Mucosa of stomach (tissue), 1 donor: Measurements from ENCODE around the gene MRPL42.

ENCODE experiments used
- H3K27me3 ChIP-seq: one replicate; pipeline ENCODE4 v1.7.0; 2013; ENCODE audit warnings: mild to moderate bottlenecking, low read length; ENCODE audit not compliant: control insufficient read depth, insufficient read depth
- H3K36me3 ChIP-seq: one replicate; pipeline ENCODE4 v1.7.0; 2013; ENCODE audit warnings: low read length; ENCODE audit not compliant: control insufficient read depth, insufficient read depth
- H3K4me1 ChIP-seq: one replicate; pipeline ENCODE4 v1.7.0; 2013; ENCODE audit warnings: mild to moderate bottlenecking, low read length; ENCODE audit not compliant: control insufficient read depth, insufficient read depth
- H3K4me3 ChIP-seq: one replicate; pipeline ENCODE4 v1.7.0; 2013; ENCODE audit warnings: low read length
- H3K9ac ChIP-seq: one replicate; pipeline ENCODE4 v1.7.0; 2013; ENCODE audit warnings: mild to moderate bottlenecking, low read length, moderate library complexity
- H3K9me3 ChIP-seq: one replicate; pipeline ENCODE4 v1.7.0; 2013; ENCODE audit warnings: mild to moderate bottlenecking, low read length, moderate library complexity; ENCODE audit not compliant: control insufficient read depth
- donor health status: Pancreatic carcinoma.

Gene MRPL42

DNA sequence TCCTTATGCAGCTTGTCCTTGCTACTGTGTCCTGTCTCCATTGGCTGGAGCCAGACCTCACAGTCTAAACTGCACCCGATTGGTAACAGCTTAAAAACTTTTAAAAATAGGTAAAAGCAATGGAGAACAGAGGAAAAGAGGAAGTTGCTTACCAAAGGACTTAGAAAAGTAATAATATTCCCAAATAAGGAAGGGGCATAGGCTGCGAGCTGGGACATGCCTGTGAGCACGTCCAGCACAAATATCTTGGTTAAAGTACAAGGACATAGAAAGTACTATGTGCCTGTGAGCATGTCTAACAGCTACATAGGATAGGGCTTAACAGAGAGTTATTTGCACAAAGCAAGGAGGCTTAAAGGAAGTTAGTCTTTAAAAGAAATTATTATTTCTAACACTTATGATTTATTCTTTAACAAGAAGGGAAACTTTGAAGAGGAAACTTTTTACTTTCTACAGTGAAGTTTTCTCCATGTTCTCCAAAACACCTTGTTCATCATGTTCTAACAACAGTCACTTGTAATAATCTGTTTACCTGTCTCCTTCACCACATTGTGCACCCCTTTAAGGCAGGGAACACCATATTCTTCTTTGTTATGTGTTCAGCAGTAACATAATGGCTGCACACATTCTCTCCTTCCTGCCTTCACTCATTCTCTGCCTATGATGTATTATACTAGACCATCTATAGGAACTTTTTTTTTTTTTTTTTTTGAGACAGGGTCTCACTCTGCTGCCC lies 15.7 kb upstream of the MRPL42 start:
- H3K4me3 ChIP-seq = no peak overlapping the region
- no peaks in the 10 kb centered on the region for H3K9me3 ChIP-seq
- H3K4me1 ChIP-seq = peaks cover 4% of the 10 kb centered on the region
- no peak overlapping the region for H3K9ac ChIP-seq
- no peaks in the 10 kb centered on the region for H3K27me3 ChIP-seq
- no peaks in the 10 kb centered on the region for H3K36me3 ChIP-seq

DNA sequence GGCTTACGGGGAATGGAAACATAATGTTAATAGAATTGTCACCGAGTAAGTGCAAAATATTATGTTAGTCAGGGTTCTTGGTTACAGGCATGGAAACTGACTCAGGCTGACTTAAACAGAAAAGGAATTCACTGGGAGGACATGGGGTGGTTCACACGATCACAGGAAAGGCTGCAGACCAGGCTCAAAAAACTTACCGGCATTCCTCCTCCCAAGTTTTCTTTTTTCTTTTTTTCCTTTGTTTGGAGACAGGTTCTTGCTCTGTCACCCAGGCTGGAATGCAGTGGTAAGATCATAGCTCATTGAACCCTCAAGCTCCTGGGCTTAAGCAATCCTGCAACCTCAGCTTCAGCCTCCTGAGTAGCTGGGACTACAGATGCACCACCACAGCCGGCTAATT lies 13.7 kb upstream of the MRPL42 start:
- H3K4me3 ChIP-seq = no peak overlapping the region
- no peaks in the 10 kb centered on the region for H3K9me3 ChIP-seq

DNA sequence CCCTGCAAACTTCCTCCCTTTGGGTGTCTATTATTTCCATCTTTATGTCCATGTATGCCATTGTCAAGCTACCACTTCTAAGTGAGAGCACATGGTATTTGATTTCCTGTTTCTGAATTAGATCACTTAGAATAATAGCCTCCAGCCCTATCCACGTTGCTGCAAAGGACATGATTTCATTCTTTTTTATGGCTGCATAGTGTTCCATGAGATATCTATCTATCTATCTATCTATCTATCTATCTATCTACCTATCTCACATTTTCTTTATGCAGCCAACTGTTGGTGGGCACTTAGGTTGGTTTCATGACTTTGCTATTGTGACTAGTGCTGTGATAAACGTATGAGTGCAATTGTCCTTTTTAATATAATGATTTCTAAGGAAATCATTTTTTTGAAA lies 11.2 kb upstream of the MRPL42 start:
- Histone ChIP-seq H3K4me1 (no peaks in the 10 kb centered on the region), H3K4me3 (no peak overlapping the region), H3K9me3 (no peaks in the 10 kb centered on the region), H3K9ac (no peak overlapping the region), H3K36me3 (no peaks in the 10 kb centered on the region), H3K27me3 (no peaks in the 10 kb centered on the region)

More for the DNA sequence above, 13.7 kb upstream of the MRPL42 start:
- Histone ChIP-seq H3K9ac (no peak overlapping the region), H3K4me1 (peaks cover 4% of the 10 kb centered on the region), H3K27me3 (no peaks in the 10 kb centered on the region), H3K36me3 (no peaks in the 10 kb centered on the region)

DNA sequence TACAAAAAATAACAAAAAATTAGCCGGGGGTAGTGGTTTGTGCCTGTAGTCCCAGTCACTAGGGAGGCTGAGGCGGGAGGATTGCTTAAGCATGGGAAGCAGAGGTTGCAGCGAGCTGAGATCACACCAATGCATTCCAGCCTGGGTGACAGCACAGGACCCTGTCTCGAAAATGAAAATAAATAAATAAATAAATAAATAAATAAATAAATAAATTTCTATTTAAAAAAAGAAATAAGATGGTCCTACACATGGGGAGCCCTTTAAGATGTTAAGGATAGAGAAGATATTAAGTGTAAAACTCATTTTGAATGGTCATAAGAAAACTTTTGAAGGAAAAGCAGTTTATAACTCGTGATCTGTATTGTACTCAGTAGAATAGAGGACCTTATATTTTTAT lies 8.2 kb upstream of the MRPL42 start:
- no peak overlapping the region for H3K9ac ChIP-seq
- no peaks in the 10 kb centered on the region for H3K9me3 ChIP-seq
- H3K27me3 ChIP-seq = no peaks in the 10 kb centered on the region
- no peak overlapping the region for H3K4me3 ChIP-seq
- H3K36me3 ChIP-seq = no peaks in the 10 kb centered on the region
- no peaks in the 10 kb centered on the region for H3K4me1 ChIP-seq

DNA sequence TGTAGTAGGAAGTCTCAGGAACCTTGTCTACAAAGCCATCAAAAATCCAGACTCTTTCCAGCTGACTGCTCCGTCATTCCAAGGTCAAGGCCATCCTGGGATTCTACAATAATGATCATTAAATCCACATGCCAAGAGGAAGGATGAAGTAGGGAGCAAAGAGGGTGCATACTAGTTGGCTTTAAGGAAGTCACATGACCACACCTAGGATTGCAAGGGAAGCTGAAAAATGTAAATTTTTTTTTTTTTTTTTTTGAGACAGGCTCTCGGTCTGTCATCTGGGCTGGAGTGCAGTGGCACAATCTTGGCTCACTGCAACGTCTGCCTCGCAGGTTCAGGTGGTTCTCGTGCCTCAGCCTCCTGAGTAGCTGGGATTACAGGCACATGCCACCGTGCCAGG lies 7.3 kb upstream of the MRPL42 start:
- Histone ChIP-seq H3K4me3 (no peak overlapping the region), H3K9me3 (no peaks in the 10 kb centered on the region), H3K4me1 (no peaks in the 10 kb centered on the region), H3K36me3 (no peaks in the 10 kb centered on the region), H3K9ac (no peak overlapping the region), H3K27me3 (no peaks in the 10 kb centered on the region)

DNA sequence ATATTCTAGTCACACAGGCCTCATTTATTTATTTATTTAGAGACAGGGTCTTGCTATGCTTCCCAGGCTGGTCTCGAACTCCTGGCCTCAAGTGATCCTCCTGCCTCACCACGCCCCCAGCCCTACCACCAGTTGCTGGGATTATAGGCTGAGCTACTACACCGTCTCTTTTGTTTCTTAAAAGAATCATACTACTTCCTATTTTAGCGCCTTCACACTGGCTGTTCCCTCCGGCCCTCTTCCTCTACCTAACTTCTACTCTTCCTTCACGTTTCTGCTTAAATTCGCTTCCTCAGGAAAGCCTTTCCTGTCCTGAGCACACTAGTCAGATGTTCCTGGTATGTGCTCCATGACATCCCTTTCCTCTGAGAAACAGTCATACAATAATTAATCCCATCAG lies 6.4 kb upstream of the MRPL42 start:
- H3K27me3 ChIP-seq = no peaks in the 10 kb centered on the region
- no peak overlapping the region for H3K4me3 ChIP-seq
- H3K36me3 ChIP-seq = no peaks in the 10 kb centered on the region
- H3K9me3 ChIP-seq = no peaks in the 10 kb centered on the region
- no peak overlapping the region for H3K9ac ChIP-seq
- no peaks in the 10 kb centered on the region for H3K4me1 ChIP-seq

DNA sequence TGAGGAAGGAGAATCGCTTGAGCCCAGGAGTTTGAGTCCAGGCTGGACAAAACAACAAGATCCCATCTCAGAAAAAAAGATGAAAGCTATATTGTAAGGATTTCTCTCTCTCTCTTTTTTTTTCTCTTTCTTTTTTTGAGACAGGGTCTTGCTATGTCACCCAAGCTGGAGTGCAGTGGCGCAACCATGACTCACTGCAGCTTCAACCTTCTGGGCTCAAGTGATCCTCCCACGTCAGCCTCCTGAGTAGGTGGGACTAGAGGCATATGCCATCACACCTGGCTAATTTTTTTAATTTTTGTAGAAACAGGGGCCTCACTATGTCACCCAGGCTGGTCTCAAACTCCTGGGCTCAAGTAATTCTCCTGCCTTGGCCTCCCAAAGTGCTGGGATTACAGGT lies 5.8 kb upstream of the MRPL42 start:
- Histone ChIP-seq H3K4me3 (no peak overlapping the region), H3K27me3 (no peaks in the 10 kb centered on the region), H3K4me1 (no peaks in the 10 kb centered on the region), H3K9me3 (no peaks in the 10 kb centered on the region), H3K36me3 (no peaks in the 10 kb centered on the region), H3K9ac (no peak overlapping the region)

DNA sequence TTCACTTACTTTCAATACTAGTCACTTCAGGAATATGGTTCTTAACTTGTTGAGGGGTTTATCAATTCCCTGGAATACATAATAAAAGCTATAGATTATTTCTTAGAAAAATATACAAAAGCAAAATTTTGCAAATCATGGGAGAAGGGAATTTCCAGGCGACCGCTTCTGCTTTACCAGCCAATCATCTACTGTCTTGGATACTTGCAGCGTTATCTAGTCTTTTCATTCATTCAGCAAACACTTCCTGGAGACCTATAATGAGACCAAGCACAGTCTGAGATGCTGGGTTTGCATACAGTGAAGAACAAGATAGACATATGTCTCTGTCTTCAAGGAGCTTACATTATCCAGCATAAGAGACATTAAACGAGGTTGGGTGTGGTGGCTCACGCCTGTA lies 1.5 kb upstream of the MRPL42 start:
- H3K27me3 ChIP-seq = no peaks in the 10 kb centered on the region
- H3K4me1 ChIP-seq = peaks cover 7% of the 10 kb centered on the region
- peaks cover 4% of the 10 kb centered on the region for H3K36me3 ChIP-seq
- no peaks in the 10 kb centered on the region for H3K9me3 ChIP-seq
- no peak overlapping the region for H3K4me3 ChIP-seq
- H3K9ac ChIP-seq = no peak overlapping the region

DNA sequence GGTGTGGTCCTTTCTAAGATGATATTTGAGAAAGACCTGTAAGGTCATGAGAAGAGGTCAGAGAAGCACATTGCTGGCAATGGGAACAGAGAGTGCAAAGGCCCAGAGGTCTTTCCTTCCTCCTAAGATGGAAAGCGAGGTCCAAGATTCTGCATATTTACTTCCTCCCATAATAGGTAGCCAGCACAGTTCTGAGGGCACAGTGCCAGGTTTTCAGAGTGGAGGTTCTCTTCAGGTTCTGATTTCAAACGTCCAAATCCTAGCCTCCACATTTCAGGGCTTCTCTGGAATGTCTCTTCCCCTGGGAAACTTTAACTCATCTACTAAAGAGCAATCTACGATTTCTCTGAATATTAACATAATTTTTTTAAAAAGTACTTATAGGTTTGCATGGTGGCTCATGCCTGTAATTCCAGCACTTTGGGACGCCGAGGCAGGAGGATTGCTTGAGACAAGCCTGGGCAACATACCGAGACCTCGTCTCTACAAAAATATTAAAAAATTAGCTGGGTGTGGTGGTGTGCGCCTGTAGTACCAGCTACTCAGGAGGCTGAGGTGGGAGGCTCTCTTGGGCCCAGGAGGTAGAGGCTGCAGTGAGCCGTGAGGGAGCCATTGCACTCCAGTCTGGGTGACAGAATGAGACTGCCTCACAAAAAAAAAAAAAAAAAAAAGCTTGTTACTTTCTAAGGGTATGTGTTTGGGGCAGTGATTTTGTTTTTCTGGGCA lies 526 bp upstream of the MRPL42 start:
- H3K36me3 ChIP-seq = peaks cover 4% of the 10 kb centered on the region
- H3K4me3 ChIP-seq = no peak overlapping the region
- H3K4me1 ChIP-seq = peaks cover 7% of the 10 kb centered on the region
- no peaks in the 10 kb centered on the region for H3K9me3 ChIP-seq
- no peaks in the 10 kb centered on the region for H3K27me3 ChIP-seq
- H3K9ac ChIP-seq = no peak overlapping the region

DNA sequence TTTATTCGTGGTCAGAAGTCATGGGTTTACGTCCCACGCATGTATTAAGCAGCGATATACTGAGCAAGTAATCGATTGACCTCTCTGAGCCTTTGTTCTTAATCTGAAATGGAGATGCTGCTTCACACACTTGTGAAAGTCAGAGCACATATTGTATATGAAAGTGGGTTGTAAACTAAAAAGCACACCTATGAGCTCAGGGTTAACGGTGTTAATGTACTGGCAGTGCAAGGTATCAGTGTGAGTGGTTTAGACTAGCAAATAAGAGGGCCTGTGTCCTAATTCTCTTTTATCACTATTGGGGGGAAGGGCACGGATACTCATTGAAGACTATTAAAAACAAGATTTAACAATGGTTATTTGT lies 676 bp downstream of the MRPL42 start:
- Histone ChIP-seq H3K9me3 (no peaks in the 10 kb centered on the region), H3K4me3 (peak overlapping the region; percentile 77), H3K4me1 (peaks cover 7% of the 10 kb centered on the region)

DNA sequence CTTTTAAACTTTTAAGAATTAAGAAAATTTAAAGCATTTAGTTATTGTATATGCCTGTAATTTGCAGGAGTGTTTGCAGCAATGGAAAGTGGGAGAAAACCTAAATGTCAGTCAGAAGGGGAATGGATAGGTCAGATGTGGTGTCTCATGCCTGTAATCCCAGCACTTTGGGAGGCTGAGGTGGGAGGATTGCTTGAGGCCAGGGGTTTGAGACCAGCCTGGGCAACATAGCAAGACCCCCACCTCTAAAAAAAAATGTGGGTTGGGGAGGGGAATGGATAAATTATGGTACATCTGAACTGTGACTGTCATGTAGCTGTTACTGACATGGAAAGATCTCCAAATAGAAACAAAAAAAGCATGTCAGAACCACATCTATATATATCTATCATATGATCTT lies 2.1 kb downstream of the MRPL42 start:
- no peaks in the 10 kb centered on the region for H3K9me3 ChIP-seq
- no peak overlapping the region for H3K4me3 ChIP-seq
- no peaks in the 10 kb centered on the region for H3K27me3 ChIP-seq
- peaks cover 4% of the 10 kb centered on the region for H3K36me3 ChIP-seq
- no peak overlapping the region for H3K9ac ChIP-seq
- peaks cover 7% of the 10 kb centered on the region for H3K4me1 ChIP-seq

More for the DNA sequence above, 676 bp downstream of the MRPL42 start:
- H3K27me3 ChIP-seq = no peaks in the 10 kb centered on the region
- H3K9ac ChIP-seq = peak overlapping the region; percentile 82
- peaks cover 4% of the 10 kb centered on the region for H3K36me3 ChIP-seq

DNA sequence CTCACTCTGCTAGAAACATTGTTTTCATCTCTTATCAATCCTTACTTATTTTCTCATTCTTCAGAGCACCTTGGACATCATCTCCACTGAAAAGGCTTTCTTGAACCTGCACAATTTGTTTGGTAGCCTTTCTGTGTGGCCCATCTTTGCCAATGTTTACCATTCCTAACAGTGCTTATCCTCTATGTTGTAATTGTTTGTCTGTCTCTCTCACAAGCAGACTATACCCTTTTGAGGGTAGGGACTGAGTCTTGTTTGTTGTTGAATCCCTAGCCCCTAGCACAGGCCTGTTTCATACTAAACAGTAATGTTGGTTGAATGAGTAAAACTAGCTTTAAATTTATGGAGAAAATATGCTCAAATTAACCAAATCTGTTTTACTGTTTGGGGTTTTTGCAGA lies 9.2 kb downstream of the MRPL42 start:
- Histone ChIP-seq H3K36me3 (peaks cover 2% of the 10 kb centered on the region), H3K4me1 (no peaks in the 10 kb centered on the region), H3K4me3 (no peak overlapping the region), H3K9ac (no peak overlapping the region), H3K9me3 (no peaks in the 10 kb centered on the region), H3K27me3 (no peaks in the 10 kb centered on the region)
